Testis (tissue), 2 donors: ENCODE data around the gene KRT27.

ENCODE experiments used
- CTCF ChIP-seq, 3 experiments: fragments of 450-650 bp in 2 of 3; fragments of 200-600 bp in 1 of 3; sonication (generic) in 1 of 3; IDR thresholded peaks; one replicate each; pipeline ENCODE4 v1.5.1; 2016 to 2019; ENCODE audit warnings: antibody characterized with exemption in 3 of 3, mild to moderate bottlenecking in 2 of 3, moderate library complexity in 1 of 3
- POLR2A ChIP-seq: fragments of 450-650 bp; IDR thresholded peaks from one replicate; pipeline ENCODE4 v1.6.1; 2017; ENCODE audit warnings: antibody characterized with exemption, mild to moderate bottlenecking, moderate library complexity

GRCh38 chr17:40800381-40800780 lies 18.0 kb upstream of the KRT27 start:
- TF ChIP-seq CTCF (IDR thresholded peaks at IDR 0.05), result no peak
- no peak for TF ChIP-seq POLR2A
